HG02840 (cell line): ENCODE data around the gene WFDC1.

Source experiments
- ATAC-seq: cut with Tn5 transposase; IDR thresholded peaks from one replicate; pipeline ENCODE4 v1.9.1; 2021; ENCODE audit warnings: mild to moderate bottlenecking, moderate library complexity, moderate number of reproducible peaks; ENCODE audit not compliant: unreplicated experiment, low FRiP score

The WFDC1 gene

DNA sequence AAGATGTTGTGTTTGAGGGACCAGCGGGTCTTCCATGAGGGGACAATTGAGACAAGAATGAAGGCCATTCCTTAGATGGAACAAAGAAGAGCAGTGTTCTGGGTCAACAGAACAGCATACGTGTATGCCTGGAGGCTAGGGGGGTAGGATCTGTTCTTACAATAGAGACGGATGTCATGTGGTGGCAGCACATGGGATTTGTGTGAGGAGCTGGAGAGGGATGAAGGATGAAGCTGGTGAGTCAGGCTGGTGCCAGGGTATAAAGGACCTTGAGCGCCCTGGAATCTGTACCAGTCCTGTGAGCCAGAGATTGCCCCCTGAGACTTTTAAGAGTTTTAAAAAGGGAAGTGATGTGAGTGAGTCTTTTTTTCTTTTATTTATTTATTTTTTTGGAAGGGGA is 22.8 kb upstream of the WFDC1 start:
- no peak for ATAC-seq

DNA sequence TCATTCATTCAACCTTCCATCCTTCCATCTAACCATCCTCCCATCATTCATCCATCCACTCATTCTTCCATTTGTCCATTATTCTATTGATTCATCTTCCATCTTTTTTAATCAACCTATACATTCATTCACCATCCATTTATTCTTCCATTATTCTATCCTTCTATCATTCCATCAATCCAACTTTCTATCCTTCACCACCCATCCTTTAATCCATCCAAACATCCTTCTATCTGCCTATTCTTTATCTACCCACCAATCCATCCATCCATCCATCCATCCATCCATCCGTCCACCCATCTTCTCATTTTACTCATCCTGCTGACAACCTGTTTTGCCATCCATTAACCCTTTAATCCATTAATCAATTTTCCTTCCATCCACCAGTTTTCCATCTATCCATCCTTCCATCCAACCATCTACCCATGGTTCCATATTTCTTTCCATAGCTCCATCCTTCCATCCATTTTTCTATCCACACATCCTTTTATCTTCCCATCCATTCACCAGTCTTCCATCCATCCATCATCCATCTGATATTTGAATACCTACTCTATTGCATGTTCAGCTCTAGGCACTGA is 21.8 kb upstream of the WFDC1 start:
- ATAC-seq = no peak

- ATAC-seq = no peak
Measured at GRCh38 chr16:84274515-84274914, 20.2 kb upstream of the WFDC1 start.

GRCh38 chr16:84275585-84276151 is 19.0 kb upstream of the WFDC1 start:
- no peak for ATAC-seq

DNA sequence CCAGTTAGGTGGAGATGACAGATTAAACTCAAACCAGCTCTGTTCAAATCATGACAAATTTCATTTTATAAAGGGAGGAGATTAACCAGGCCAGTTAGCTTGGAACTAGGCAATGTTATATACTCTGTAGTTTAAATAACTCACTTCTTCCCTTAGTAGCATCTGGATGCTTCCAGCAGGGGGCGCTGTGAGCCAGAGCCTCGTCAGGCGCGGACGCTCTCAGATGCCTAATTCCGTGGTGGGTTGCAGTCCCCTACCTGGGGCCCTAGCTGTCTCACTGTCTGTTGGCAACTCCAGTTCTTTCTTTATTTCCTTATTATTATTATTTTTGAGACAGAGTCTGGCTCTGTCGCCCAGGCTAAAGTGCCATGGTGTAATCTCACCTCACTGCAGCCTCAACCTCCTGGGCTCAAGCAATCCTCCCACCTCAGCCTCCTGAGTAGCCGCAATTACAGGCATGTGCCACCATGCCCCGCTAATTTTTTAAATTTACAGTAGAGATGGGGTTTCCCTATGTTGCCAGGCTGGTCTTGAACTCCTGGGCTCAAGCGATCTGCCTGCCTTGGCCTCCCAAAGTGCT is 17.3 kb upstream of the WFDC1 start:
- no peak for ATAC-seq

DNA sequence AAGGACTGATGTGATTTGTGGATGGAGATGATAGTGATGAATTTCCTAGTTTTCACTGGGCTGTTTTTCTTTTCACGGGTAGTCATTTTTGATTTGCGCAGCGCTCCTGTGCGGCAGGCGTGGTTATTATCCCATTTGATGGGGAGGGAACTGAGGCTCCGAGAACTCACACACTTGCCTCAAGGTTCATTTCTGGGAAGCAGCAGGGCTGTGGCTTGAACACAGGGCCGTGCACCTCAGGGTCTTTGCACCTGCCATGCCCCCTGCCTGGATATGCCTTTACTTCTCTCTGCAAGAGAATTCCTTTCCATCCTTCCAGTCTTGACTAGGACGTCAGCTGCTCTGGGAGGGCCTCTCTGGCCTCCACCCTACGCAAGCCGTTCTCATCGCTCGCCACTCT is 16.3 kb upstream of the WFDC1 start:
- no peak for ATAC-seq

DNA sequence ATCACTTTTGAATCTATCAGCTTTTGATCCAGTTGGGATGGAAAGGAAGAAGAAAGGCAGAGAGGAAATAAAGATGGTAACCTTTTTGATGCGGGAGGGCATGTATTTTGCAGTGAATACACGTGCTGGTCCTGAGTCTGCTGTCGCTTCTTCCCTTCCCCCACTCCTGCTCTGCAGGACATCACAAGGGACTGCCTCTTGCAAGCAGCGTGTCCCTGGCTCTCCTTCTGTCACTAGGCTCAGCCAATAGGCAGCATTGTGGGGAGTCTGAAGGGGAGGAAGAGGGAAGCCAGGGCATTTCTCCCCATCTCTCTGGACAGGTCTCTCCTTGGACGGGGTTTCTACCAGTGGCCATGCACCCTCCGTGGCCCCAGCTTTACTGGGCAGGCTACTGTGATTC is 15.7 kb upstream of the WFDC1 start:
- no peak for ATAC-seq

DNA sequence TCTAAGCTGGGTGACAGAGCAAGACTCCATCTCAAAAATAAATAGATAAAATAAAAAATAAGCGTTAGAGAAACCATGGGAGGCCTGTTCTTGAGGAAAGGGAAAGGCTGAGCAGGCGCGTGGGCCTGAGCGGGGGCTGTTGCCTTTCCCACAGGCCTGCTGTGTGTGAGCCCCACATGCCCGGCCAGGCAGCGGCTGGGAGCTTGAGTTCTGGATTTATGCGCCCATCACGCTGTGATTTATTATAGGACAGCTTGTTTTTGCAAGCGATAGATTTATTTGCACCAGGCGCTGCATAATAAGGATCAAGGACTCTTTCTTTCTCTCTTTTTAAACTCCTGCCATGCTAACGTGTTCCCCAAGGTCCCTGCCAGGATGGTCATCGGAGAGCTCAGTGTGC is 14.8 kb upstream of the WFDC1 start:
- ATAC-seq = no peak

- no peak for ATAC-seq
Measured at GRCh38 chr16:84281074-84281473, 13.6 kb upstream of the WFDC1 start.

- no peak for ATAC-seq
Measured at GRCh38 chr16:84282533-84282932, 12.1 kb upstream of the WFDC1 start.

DNA sequence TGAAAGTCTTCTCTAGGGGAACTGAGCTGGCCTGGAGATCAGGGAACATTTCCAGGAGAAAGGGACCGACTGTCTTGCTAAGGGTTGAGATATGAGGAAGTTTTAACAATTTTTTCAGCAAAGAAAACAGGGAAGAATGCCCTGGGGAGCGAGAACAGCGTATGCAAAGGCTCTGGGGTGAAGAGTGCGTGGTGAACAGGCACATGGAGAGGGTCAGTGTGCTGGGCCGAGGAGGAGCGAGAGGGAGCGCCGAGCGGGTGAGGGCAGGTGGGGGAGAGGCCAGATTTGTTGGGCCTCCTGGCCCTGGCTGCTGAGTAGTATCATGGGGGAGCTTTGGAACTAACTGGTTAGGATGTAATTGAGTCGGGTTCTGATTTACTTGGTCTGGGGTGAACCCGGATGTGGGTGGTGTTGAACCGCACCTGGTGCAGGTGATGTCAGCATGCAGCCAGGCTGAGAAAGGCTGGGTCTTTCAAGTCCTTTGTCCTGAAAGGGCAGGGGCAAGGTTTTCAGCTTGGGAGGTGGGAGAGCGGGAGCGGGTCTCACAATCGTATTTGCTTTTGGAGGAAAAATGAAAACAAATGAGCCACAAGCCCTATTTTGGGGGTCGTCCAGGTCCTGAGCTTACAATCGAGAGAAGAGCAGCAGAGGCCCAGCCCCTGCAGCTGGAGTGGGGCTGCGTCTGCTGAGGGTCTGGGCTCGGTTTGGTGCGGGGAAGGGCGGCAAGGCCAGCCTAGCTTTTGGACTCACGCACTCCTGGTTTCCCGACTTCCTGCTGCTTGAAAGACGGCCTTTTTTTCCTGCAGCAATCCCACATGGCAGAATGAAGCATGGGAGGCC is 11.1 kb upstream of the WFDC1 start:
- no peak for ATAC-seq

DNA sequence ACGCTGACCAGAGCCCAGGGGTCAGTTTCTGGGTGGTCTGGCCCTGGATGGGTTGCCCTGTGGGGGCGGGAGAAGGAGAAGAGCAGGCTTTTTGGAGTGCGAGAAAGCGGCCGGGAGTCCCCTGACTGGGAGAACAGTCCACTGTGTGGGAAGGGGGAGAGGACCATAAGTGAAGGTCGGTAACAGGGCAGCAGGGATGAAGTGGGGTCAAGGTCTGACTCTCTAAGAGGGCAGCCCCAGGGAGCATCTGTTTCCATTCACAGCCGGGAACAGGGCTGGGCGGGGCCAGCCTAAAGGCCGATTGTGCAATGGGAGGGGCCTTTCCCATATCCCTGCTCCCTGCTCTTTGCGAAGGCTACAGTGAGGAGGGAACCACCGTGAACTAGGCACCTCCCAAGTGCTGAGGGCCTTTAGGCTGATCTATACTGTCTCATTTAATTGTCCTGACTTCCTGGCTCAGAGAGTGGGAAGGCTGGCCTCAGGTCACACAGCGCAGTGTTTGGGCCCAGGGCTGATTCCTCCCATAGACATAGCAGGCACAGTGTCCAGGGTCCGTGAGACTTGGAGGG is 10.4 kb upstream of the WFDC1 start:
- no peak for ATAC-seq

DNA sequence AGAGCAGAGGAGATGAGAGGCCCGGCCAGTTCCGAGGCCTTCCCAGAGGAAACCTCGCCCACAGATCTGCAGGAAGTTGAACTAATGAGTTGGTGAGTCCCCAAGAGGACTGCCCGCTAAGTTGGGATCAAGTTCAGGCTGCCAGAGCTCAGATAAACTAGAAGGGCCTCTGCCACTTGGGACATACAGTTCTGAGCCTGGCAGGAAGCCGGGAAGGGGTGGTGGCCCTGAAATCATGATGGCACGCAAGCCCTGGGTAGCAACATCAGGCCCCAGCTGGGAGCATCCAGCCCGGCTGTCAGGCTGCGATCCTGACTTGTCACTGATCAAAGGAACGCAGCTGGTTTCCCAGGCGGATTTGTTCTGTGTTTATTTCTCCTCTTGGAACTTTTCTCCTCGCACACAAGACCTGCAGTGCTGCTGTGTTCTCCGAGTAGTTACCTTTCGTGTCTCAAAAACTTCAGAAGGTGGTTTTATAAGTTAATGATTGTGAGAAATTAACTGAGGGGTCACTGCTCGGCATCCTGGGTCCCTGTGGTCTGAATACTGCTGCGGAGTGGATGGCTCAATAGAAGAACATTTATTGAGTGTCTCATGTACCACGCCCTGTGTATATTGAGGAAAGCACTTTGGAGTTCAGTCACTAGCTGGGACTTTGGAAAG is 8.0 kb upstream of the WFDC1 start:
- ATAC-seq = no peak

- no peak for ATAC-seq
Measured at GRCh38 chr16:84288902-84289301, 5.8 kb upstream of the WFDC1 start.

DNA sequence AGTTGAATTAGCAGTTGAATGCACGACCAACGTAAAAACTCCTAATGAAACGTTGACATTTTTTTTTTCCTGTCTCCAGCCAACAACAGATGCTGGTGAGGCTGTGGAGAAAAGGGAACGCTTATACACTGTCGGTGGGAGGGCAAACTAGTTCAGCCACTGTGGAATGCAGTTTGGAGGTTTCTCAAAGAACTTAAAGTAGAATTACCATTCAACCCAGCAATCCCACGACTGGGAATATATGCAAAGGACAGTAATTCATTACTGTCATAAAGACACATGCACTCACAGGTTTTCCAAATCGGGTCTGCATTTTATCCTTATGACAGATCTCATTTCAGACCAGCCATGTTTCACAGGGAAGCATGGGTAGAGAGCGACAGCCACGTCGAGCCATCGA is 3.5 kb upstream of the WFDC1 start:
- ATAC-seq = no peak

GRCh38 chr16:84292011-84292410 is 2.7 kb upstream of the WFDC1 start:
- ATAC-seq = no peak

- no peak for ATAC-seq
Measured at GRCh38 chr16:84293406-84293805, 1.3 kb upstream of the WFDC1 start.

GRCh38 chr16:84294117-84294516 is 561 bp upstream of the WFDC1 start:
- no peak for ATAC-seq

- no peak for ATAC-seq
Measured at GRCh38 chr16:84295203-84295860, 654 bp downstream of the WFDC1 start.

GRCh38 chr16:84298376-84298899 is 3.8 kb downstream of the WFDC1 start:
- ATAC-seq = no peak
